ENCODE data around the gene ATP2B2. TPM values are rescaled to one million over a fixed set of nuclear protein-coding genes. Genes with fewer than 3 reads are reported as not detected.
A peak's percentile ranks its signal among the peaks of the same experiment; 100 is the strongest.

The ATP2B2 gene
- total and polyA plus RNA-seq, 2 experiments from 2014 or later = 0.42 to 0.63 TPM

GRCh38 chr3:10280177-10280529 lies 225.2 kb downstream of the ATP2B2 start:
- no peak overlapping the region for H3K4me3 ChIP-seq
- H3K4me1 ChIP-seq (ENCODE audit: insufficient read depth) = no peaks in the 10 kb centered on the region
- Mint-ChIP-seq H3K27ac (0 out of 2 replicates have a peak overlapping the region, but pooled peaks have one; percentile 31), H3K27me3 (ENCODE audit: insufficient read depth, low read depth, poor library complexity) (peaks cover 10% of the 10 kb centered on the region), H3K4me1 (no peaks in the 10 kb centered on the region), H3K9me3 (no peaks in the 10 kb centered on the region), H3K36me3 (ENCODE audit: low read depth) (peaks cover 49% of the 10 kb centered on the region), H3K4me3 (no peak overlapping the region)
- H2AFZ ChIP-seq = no peak overlapping the region
- TF ChIP-seq, protein P1, sequence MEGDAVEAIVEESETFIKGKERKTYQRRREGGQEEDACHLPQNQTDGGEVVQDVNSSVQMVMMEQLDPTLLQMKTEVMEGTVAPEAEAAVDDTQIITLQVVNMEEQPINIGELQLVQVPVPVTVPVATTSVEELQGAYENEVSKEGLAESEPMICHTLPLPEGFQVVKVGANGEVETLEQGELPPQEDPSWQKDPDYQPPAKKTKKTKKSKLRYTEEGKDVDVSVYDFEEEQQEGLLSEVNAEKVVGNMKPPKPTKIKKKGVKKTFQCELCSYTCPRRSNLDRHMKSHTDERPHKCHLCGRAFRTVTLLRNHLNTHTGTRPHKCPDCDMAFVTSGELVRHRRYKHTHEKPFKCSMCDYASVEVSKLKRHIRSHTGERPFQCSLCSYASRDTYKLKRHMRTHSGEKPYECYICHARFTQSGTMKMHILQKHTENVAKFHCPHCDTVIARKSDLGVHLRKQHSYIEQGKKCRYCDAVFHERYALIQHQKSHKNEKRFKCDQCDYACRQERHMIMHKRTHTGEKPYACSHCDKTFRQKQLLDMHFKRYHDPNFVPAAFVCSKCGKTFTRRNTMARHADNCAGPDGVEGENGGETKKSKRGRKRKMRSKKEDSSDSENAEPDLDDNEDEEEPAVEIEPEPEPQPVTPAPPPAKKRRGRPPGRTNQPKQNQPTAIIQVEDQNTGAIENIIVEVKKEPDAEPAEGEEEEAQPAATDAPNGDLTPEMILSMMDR (conservative IDR thresholded peaks at IDR 0.05; ENCODE audit: low read depth in 2 of 2) = peak; percentile 50 to 62
- TF ChIP-seq CREB1 (CRISPR knock-in tag; IDR thresholded peaks at IDR 0.05; ENCODE audit: low read depth) (no peak), EZH2phosphoT487 (IDR thresholded peaks at IDR 0.05; ENCODE audit: unreplicated experiment) (no peak), POLR2AphosphoS5 (IDR thresholded peaks at IDR 0.05; ENCODE audit: low read depth) (no peak)
- H3K27ac ChIP-seq (ENCODE audit: low read depth) = no peak overlapping the region
- H3K9me2 ChIP-seq (ENCODE audit: insufficient read depth) = no peaks in the 10 kb centered on the region
- peaks cover 10% of the 10 kb centered on the region; the same call in 1 of the 2 replicates for H3K36me3 ChIP-seq (ENCODE audit: insufficient read depth)
- ATAC-seq (peak; percentile 79), DNase-seq (ENCODE audit: low spot score) (peak; percentile 46)
- no peaks in the 10 kb centered on the region for H3K27me3 ChIP-seq (ENCODE audit: insufficient read depth)
- H3F3A ChIP-seq (replicated peaks; ENCODE audit: low read depth) = no peaks in the 10 kb centered on the region
- peaks cover 3% of the 10 kb centered on the region; the same call in 1 of the 2 replicates for H3K79me2 ChIP-seq (replicated peaks; ENCODE audit: insufficient read depth)
- H4K20me1 ChIP-seq (replicated peaks; ENCODE audit: insufficient read depth) = peaks cover 3% of the 10 kb centered on the region; the same call in 1 of the 2 replicates
- H3K4me2 ChIP-seq = no peak overlapping the region

- Mint-ChIP-seq H3K9me3 (no peaks in the 10 kb centered on the region), H3K36me3 (ENCODE audit: low read depth) (peaks cover 49% of the 10 kb centered on the region), H3K27ac (peak overlapping the region; percentile 81), H3K4me1 (no peaks in the 10 kb centered on the region), H3K27me3 (ENCODE audit: insufficient read depth, low read depth, poor library complexity) (peaks cover 10% of the 10 kb centered on the region), H3K4me3 (no peak overlapping the region)
- H3F3A ChIP-seq (replicated peaks; ENCODE audit: low read depth) = no peaks in the 10 kb centered on the region
- no peak overlapping the region for H2AFZ ChIP-seq
- H3K27me3 ChIP-seq (ENCODE audit: insufficient read depth) = no peaks in the 10 kb centered on the region
- no peak for ATAC-seq
- H3K36me3 ChIP-seq (ENCODE audit: insufficient read depth) = peaks cover 10% of the 10 kb centered on the region; the same call in 1 of the 2 replicates
- H3K9me2 ChIP-seq (ENCODE audit: insufficient read depth) = no peaks in the 10 kb centered on the region
- H3K79me2 ChIP-seq (replicated peaks; ENCODE audit: insufficient read depth) = peaks cover 9% of the 10 kb centered on the region; the same call in 1 of the 2 replicates
- no peak for DNase-seq (ENCODE audit: low spot score)
- no peak overlapping the region for H3K4me3 ChIP-seq
- no peak overlapping the region for H3K4me2 ChIP-seq
- H3K4me1 ChIP-seq (ENCODE audit: insufficient read depth) = no peaks in the 10 kb centered on the region
- H3K27ac ChIP-seq (ENCODE audit: low read depth) = no peak overlapping the region
- H4K20me1 ChIP-seq (replicated peaks; ENCODE audit: insufficient read depth) = peaks cover 5% of the 10 kb centered on the region; the same call in 1 of the 2 replicates
- TF ChIP-seq NANOG (IDR thresholded peaks at IDR 0.05; ENCODE audit: borderline replicate concordance) (no peak), CREB1 (CRISPR knock-in tag; IDR thresholded peaks at IDR 0.05; ENCODE audit: low read depth) (no peak), JUNB (IDR thresholded peaks at IDR 0.05; ENCODE audit: unreplicated experiment) (no peak), ZNF462 (CRISPR knock-in tag; IDR thresholded peaks at IDR 0.05) (no peak), ETS1 (IDR thresholded peaks at IDR 0.05) (no peak), POLR2AphosphoS5 (IDR thresholded peaks at IDR 0.05; ENCODE audit: low read depth) (no peak), STAT1 (IDR thresholded peaks at IDR 0.05; ENCODE audit: unreplicated experiment) (no peak), EZH2phosphoT487 (IDR thresholded peaks at IDR 0.05; ENCODE audit: unreplicated experiment) (no peak), ZNF114 (CRISPR knock-in tag; IDR thresholded peaks at IDR 0.05) (no peak), EZH2 (IDR thresholded peaks at IDR 0.05; ENCODE audit: low read depth, unreplicated experiment) (no peak)
Measured at GRCh38 chr3:10279384-10280176, 225.8 kb downstream of the ATP2B2 start.

All from GM23338 (cell line).